Endodermal cell (in vitro differentiated cells): Measurements from ENCODE around the gene IMPDH1. TPM values are rescaled to one million over a fixed set of nuclear protein-coding genes. Genes with fewer than 3 reads are reported as not detected.

ENCODE experiments used
- DNase-seq: peaks from one replicate; pipeline ENCODE4 v3.0.0-alpha.2; 2017
- H3K27ac ChIP-seq: 2 replicates; pipeline ENCODE4 v1.5.1; 2013; ENCODE audit warnings: mild to moderate bottlenecking, low read depth, low read length, moderate library complexity
- H3K27me3 ChIP-seq: 2 replicates; pipeline ENCODE4 v1.6.1; 2013; ENCODE audit warnings: mild to moderate bottlenecking, low read length, moderate library complexity; ENCODE audit not compliant: insufficient read depth, control insufficient read depth, poor library complexity, severe bottlenecking
- H3K36me3 ChIP-seq: 2 replicates; pipeline ENCODE4 v1.7.0; 2013; ENCODE audit warnings: mild to moderate bottlenecking, low read length, moderate library complexity; ENCODE audit not compliant: control insufficient read depth, insufficient read depth
- H3K4me1 ChIP-seq: one replicate; pipeline ENCODE4 v1.7.0; 2013; ENCODE audit warnings: low read length; ENCODE audit not compliant: control insufficient read depth, insufficient read depth
- H3K4me3 ChIP-seq: 2 replicates; pipeline ENCODE4 v1.5.1; 2013; ENCODE audit warnings: mild to moderate bottlenecking, low read length, moderate library complexity
- H3K9ac ChIP-seq: 2 replicates; pipeline ENCODE4 v1.6.1; 2013; ENCODE audit warnings: mild to moderate bottlenecking, low read length, moderate library complexity; ENCODE audit not compliant: poor library complexity, severe bottlenecking; ENCODE audit errors: extremely low read depth
- H3K9me3 ChIP-seq: 2 replicates; pipeline ENCODE4 v1.6.1; 2013; ENCODE audit warnings: mild to moderate bottlenecking, low read length, moderate library complexity; ENCODE audit not compliant: control insufficient read depth
- H3K27ac Mint-ChIP-seq: 2 replicates; pipeline ENCODE4 v1.8.0; 2020; ENCODE audit warnings: mixed read lengths
- H3K27me3 Mint-ChIP-seq: 2 replicates; pipeline ENCODE4 v1.8.0; 2021; ENCODE audit warnings: mild to moderate bottlenecking, mixed read lengths; ENCODE audit not compliant: insufficient read depth
- H3K36me3 Mint-ChIP-seq: 2 replicates; pipeline ENCODE4 v1.8.0; 2020; ENCODE audit warnings: low read depth, mixed read lengths
- H3K4me1 Mint-ChIP-seq: 2 replicates; pipeline ENCODE4 v1.8.0; 2020; ENCODE audit warnings: mixed read lengths
- H3K4me3 Mint-ChIP-seq: 2 replicates; pipeline ENCODE4 v1.8.0; 2020; ENCODE audit warnings: mild to moderate bottlenecking, moderate library complexity, mixed read lengths
- H3K9me3 Mint-ChIP-seq: 2 replicates; pipeline ENCODE4 v1.8.0; 2020; ENCODE audit warnings: mild to moderate bottlenecking, mixed read lengths
- CTCF ChIP-seq: fragments of 200-600 bp; sonication (generic); conservative IDR thresholded peaks from 2 replicates; pipeline ENCODE4 v1.5.0; 2021; ENCODE audit warnings: antibody characterized with exemption, mild to moderate bottlenecking
- WGBS, 2 experiments: methylation state at CpG; one replicate each; pipeline versions ENCODE4 v1.1.5 to v1.1.7; 2013; ENCODE audit warnings: missing lambda C conversion rate in 2 of 2, mixed read lengths in 1 of 2; ENCODE audit not compliant: insufficient coverage in 1 of 2, insufficient read length in 1 of 2; 5-methylcytosine and 5-hydroxymethylcytosine counted together
- total RNA-seq, 2 donors: library from RNA; stranded (reverse); fragmentation: NEBNext Ultra II Directional in 1 of 2; extraction: Animal tissue kit (Norgen Biotek cat#: 25700) in 1 of 2; gene quantifications; 2 replicates in 1 of 2; 3 replicates in 1 of 2; pipeline ENCODE4 v1.2.1, GENCODE V29; 2021

Gene IMPDH1
- total RNA-seq, 2 donors from 2014 or later = 13.4 to 16.5 TPM

DNA sequence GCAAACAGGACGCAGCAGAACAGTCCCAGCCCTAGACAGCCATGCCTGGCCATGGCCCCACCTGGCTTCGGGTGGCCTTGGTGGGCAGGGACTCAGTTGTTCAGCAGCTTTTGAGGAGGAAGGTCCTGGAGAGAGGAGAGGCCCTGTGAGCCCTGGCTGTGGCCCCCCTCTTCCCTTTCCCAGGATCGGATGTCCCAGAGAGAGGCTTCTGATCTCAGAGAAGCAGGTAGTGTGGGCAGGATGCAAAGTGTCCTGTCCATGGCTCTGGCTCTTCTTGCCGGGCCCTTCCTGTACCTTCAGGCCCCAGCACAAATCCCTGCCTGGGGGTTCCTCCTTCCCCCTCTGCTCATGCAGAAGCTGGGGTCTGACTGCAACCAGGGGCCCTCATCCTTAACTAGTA lies 49.8 kb downstream of the IMPDH1 start:
- H3K27ac Mint-ChIP-seq = no peak overlapping the region
- H3K36me3 Mint-ChIP-seq = no peaks in the 10 kb centered on the region
- no peaks in the 10 kb centered on the region for H3K9me3 Mint-ChIP-seq
- H3K27me3 Mint-ChIP-seq = peaks cover 94% of the 10 kb centered on the region
- 83 to 89% methylated on average over 1 to 4 of the region's 4 CpGs for WGBS, 2 experiments
- H3K4me1 ChIP-seq = no peaks in the 10 kb centered on the region
- H3K4me1 Mint-ChIP-seq = no peaks in the 10 kb centered on the region
- no peaks in the 10 kb centered on the region for H3K9me3 ChIP-seq
- H3K36me3 ChIP-seq = no peaks in the 10 kb centered on the region
- H3K9ac ChIP-seq = no peak overlapping the region
- H3K27me3 ChIP-seq = peaks cover 91% of the 10 kb centered on the region
- H3K4me3 ChIP-seq = no peak overlapping the region
- peak overlapping the region; percentile 54 for H3K4me3 Mint-ChIP-seq
- H3K27ac ChIP-seq = no peak overlapping the region
- no peak for TF ChIP-seq CTCF
- DNase-seq = no peak

GRCh38 chr7:128359336-128359735 lies 50.4 kb downstream of the IMPDH1 start:
- Mint-ChIP-seq H3K27ac (no peak overlapping the region), H3K36me3 (no peaks in the 10 kb centered on the region), H3K4me3 (no peak overlapping the region), H3K27me3 (peaks cover 94% of the 10 kb centered on the region), H3K9me3 (no peaks in the 10 kb centered on the region), H3K4me1 (no peaks in the 10 kb centered on the region)
- Histone ChIP-seq H3K9ac (no peak overlapping the region), H3K27ac (no peak overlapping the region), H3K4me1 (no peaks in the 10 kb centered on the region), H3K9me3 (no peaks in the 10 kb centered on the region), H3K36me3 (no peaks in the 10 kb centered on the region), H3K4me3 (no peak overlapping the region), H3K27me3 (peaks cover 91% of the 10 kb centered on the region)
- WGBS, 2 experiments = 92 to 96% methylated on average over 6 to 12 of the region's 12 CpGs
- TF ChIP-seq CTCF = no peak
- DNase-seq = no peak

GRCh38 chr7:128358233-128358632 lies 51.5 kb downstream of the IMPDH1 start:
- no peak for DNase-seq
- Mint-ChIP-seq H3K4me1 (no peaks in the 10 kb centered on the region), H3K4me3 (no peak overlapping the region), H3K27ac (no peak overlapping the region), H3K36me3 (no peaks in the 10 kb centered on the region), H3K9me3 (no peaks in the 10 kb centered on the region), H3K27me3 (peaks cover 94% of the 10 kb centered on the region)
- Histone ChIP-seq H3K9me3 (no peaks in the 10 kb centered on the region), H3K4me1 (no peaks in the 10 kb centered on the region), H3K4me3 (no peak overlapping the region), H3K9ac (no peak overlapping the region), H3K27ac (no peak overlapping the region), H3K27me3 (peaks cover 91% of the 10 kb centered on the region), H3K36me3 (no peaks in the 10 kb centered on the region)
- no peak for TF ChIP-seq CTCF
- 100% methylated on average over 1 of the region's 1 CpG; no CpG with 5 or more reads in 1 of the 2 experiments for WGBS, 2 experiments
